Measurements from ENCODE around the gene BAG5.
"Not testable (repeated sequence)": the region's sequence is repeated elsewhere in the genome, so short reads cannot be mapped to it uniquely, and the experiment has no call there.

BAG5 gene

DNA sequence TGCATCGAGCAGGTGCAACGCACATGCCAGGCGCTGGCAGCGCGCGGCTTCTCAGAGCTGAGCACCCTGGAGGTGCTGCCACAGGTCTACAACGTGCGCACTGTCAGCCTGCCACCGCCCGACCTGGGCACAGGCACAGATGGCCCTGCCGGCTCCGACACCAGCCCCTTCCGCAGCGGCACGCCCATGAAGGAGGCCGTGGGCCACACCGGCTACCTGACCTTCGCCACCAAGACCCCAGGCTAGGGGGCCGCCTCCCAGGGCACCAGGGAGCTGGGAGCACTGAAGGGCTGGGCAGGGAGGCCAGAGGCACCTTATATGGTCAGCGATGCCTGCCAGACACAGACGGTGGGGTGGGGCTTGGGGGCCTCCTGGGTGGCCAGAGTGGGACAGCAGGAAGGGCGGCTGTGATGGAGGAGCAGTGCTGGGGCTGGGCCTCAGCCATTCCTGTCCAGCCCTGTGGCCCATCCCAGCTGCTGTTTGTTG, 27.8 kb downstream of the BAG5 start:
- DNase-seq (ENCODE audit: low read depth in 2 of 2) = no peak

DNA sequence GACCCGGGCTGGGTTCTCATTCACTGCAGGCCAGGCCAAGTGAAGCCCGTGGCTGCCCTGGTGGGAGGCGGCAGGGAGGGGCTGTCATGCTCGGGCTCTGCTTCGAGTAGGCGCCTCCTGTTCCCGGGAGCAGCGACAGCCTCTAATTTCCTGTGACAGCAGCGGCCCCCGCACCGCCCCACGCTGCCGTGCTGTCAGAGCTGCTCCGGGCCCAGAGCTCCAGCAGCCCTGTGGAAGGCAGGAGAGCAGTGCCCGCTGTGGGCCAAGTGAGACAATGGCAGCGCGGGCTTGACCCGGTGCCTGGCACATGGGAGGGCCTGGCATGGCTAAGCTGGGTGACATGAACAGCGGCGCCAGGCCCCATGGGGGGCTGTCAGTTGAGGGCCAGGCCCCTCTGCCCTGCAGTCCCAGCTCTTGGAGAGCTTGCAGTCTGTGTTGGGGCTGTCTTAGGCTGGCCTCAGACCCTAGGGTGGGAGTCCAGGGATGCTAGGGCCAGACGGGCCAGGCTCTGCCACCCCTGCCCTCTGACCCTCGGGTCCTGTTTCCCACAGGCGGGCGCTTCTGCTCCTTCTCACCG, 28.4 kb downstream of the BAG5 start:
- no peak for DNase-seq (ENCODE audit: low read depth in 2 of 2)

DNA sequence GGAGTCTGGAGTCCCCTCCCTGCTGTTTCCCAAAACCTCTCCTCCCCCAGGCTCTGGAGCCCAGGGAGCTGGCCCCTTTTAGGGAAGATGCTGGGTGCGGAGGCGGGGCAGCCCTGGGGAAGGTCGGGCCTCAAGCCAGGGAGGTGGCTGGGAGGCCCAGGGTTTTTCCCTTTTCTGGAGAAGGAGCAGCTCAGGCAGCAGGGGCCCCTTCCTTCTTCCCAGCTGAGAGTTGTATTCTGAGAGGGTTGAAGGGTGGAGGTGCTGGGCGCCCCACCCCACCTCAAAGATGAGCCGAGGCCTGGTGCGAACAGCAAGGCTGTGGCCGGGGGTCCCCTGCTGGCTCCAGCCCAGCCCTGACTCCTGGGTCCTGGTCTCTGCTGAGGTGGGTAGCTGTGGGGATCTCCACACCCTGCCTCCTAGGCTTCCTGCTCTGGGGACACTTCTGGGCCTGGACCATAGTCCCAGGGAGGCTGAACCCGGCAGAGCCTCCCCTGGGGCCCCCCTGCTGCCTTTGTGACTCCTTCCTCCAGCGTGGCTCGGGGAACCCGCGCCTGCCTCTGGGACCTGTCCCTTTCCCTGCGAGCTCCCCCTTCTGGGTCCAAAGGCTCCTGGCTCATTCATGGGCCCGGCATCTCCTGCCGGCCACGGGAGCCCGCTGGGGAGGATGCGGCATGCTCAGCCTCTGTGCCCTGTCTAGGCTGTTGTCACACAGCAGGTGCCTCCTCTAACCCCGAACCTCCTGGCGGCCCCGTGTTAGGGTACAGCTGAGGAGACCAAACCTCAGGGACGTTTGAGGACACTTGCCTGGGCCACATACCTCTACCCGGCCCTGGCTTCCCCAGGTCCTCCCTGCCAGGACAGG, 29.1 kb downstream of the BAG5 start:
- no peak for DNase-seq (ENCODE audit: low read depth in 2 of 2)

DNA sequence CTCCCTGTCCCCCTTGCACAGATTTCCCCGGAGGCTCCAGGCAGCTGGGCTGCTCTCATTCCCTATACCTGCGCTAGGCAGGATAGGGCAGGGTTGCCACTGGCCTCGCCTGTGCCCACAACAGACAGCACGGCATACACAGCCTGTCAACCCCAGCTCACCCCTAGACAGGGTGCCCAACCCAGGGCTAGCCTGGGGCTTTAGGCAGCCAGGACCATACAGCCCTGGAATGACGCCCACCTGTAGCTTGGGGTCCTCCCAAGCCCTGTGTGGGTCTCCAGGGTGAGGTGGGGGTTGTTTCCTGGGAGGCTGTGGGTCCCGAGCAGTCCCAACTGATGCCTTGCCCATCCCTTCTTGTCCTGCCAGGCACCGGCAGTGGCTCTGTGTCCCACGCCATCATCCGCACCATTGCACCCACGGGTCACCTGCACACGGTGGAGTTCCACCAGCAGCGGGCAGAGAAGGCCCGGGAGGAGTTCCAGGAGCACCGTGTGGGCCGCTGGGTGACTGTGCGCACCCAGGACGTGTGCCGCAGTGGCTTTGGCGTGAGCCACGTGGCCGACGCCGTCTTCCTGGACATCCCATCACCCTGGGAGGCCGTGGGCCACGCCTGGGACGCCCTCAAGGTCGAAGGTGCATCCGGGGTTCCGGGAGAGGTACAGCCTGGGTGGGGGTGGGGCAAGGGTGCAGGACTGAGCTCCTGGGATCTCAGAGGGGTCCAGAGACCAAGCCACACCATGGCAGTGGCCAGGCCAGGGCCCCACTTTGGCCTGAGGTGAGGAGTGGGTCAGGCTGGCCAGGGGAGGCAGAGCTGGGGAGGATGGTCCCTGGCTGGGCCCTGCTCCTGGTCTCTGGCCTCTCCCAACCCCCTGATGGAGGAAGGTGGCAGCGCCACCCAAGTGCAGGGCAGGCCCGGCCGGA, 30.0 kb downstream of the BAG5 start:
- no peak for DNase-seq (ENCODE audit: low read depth in 2 of 2)

DNA sequence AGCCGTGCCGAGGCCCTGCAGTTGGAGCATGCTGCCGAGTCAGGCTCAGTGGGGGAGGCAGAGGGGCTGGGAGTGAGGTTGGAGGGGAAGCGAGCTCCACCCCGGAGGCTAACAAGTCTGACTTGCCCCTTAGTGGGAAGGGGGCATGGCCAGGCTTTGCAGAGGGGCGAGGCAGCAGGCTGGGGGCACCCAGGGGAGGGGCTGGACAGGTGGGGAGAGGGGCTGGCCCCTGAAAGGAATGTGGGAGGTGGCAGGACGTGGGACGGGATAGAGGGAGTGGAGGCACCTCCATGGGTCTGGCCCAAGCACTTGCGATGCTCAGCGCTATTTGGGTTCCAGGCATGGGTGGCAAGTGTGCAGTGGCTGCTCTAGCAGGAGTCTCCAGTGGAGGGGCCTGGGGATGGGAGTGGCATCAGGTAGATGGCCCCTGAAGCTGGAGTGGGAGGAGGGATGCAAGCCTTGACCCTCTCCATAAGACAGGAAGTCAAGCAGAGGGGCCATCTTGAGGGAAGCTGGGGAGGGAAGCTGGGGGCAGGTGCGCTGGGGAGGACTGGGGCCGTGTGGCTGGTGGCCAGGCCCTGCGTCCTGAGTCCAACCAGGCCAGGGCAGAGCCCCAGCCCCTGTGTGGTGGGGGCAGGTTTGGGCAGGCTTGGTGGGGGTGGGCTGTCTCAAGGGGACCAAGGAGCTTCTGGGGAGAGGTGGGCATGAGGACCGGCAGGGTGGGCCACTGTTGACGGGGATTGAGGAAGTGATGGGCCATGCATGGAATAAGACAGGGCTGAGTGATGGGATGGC, 30.8 kb downstream of the BAG5 start:
- DNase-seq (ENCODE audit: low read depth in 2 of 2) = no peak

DNA sequence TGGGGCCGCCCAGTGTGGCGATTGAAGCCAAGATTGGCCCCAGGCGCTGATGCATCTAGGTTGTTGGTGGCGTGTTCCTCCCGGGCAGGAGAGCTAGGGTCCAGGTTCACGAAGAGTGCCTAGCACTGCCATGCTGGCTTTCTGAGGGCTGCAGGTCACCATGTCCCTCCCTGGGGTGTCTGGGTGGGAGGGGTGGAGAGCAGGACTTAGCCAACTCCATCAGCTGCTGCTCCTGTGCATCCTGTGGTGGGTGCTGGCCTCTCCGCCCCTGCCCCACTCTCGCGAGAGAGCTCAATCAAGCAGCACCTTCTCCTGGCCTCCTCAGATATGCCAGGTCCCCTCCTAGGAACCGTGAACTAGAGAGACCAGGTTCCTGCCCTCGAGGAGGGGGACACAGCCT, 31.6 kb downstream of the BAG5 start:
- no peak for DNase-seq (ENCODE audit: low read depth in 2 of 2)

DNA sequence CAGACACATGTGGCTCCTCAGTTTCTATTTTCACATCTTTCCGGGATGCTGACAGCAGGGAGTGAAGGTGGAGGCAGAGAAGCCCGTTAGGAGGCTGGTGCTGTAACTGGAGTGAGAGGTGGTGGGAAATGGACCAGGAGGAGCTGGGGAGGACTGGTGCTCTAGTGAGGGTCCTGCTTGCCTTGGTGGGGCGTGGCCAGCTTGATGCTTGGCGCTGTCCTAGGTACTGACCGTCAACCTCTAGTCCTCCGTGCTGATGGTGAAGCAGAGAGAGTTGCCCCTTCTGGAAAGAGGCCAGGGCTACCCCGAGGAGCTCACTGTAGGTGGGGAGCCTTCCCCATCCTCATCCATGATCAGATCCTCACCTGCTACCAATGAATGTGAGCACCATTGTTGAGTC, 32.1 kb downstream of the BAG5 start:
- no peak for DNase-seq (ENCODE audit: low read depth in 2 of 2)

DNA sequence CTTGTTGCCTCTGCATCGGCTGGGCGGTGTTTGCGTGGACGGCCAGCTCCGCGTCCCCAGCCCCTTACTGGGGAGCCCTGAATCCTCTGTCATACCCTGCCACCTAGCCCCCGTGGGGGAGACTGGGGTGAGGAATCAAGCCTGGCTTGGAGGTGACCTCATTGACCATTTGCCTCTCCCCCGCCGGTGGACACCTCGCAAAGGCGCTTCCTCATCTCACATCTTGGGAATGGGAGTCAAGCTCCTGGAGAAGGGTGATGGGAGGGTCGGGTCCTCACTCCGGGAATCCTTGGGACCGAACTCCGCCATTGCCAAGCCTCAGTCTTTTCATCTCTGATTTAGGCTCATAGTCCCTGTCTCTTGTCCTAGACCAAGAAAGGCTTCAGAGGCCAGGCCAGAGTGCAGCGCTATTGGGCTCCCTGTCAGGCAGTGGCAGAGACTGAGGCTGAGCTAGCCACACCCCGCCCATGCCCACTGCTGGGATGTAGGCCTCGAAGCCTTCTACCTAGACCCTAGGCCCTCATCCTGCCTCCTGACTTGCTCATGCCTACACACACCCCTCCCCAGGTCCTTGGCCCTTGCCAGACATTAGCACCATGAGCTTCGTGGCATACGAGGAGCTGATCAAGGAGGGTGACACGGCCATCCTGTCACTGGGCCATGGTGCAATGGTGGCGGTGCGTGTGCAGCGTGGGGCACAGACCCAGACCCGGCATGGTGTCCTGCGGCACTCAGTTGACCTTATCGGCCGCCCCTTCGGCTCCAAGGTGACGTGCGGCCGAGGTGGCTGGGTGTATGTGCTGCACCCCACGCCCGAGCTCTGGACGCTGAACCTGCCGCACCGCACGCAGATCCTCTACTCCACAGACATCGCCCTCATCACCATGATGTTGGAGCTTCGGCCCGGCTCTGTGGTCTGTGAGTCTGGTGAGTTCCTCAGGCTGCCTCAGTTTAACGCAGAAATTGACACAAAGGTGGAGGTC, 32.8 kb downstream of the BAG5 start:
- no peak for DNase-seq (ENCODE audit: low read depth in 2 of 2)

DNA sequence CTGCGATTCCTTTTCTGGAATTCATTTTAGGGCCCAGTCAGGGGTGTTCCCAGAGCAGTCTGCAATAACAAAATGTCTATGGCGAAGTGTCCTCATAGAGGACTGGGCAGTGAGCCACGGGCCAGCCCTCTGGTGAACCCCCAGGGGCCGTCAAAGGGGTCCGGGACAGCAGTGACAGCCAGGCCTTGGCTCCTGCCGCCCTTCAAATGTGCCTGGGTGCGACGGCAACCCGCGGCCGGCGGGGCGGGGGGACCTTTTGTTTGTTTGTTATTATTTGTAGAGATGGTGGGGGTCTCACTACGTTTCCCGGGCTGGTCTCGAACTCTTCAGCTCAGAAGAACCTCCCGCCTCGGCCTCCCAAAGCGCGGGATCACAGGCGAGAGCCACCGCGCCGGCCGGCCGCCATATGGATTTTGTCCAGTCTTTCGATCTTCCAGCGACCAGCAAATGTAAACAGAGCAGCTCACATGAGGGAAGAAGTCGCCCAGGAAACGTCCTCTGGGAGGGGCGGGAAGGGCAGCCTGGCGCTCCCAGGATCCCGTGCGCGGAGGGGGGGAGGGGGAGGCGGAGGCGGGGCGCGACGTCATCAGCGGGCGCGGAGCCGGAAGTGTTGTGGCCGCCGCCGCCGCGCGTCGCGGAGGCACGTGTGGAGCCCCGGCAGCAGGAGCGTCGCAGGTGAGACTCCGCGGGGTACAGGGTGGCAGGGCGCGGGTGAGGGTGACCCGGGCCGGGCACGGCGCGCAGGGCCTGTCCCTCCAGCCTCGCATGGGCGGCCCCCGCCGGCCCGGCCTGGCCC, 33.7 kb downstream of the BAG5 start, which contains the start of gene TRMT61A:
Gene TRMT61A, plus strand, starts transcription at position 610 of the 796 bp plus-strand sequence. CDS start 783 bp downstream, outside the sequence.
- DNase-seq (ENCODE audit: low read depth in 2 of 2) = peak; percentile 69 to 73

DNA sequence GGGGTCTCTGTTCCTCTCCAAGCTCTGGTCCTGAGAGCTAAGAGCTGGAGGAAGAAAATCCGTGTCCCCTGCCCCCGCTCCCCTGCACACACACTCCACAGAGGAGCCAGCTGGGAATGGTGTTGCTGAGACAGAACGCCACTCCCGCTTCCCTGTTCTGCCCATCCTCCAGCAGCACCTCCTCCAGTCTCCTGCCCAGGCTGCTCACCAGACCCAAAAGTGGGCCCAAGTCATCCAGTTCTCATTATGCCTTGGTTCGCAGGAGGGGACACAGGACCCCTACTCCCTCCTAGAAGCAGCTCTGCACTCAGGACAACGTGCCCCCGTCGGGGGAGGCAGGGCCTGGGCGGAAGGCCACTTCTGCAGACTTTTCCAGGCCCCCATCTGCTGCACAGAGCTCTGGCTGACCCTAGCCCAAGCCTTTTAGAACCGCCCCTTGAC, 34.3 kb downstream of the BAG5 start:
- no peak for DNase-seq (ENCODE audit: low read depth in 2 of 2)

DNA sequence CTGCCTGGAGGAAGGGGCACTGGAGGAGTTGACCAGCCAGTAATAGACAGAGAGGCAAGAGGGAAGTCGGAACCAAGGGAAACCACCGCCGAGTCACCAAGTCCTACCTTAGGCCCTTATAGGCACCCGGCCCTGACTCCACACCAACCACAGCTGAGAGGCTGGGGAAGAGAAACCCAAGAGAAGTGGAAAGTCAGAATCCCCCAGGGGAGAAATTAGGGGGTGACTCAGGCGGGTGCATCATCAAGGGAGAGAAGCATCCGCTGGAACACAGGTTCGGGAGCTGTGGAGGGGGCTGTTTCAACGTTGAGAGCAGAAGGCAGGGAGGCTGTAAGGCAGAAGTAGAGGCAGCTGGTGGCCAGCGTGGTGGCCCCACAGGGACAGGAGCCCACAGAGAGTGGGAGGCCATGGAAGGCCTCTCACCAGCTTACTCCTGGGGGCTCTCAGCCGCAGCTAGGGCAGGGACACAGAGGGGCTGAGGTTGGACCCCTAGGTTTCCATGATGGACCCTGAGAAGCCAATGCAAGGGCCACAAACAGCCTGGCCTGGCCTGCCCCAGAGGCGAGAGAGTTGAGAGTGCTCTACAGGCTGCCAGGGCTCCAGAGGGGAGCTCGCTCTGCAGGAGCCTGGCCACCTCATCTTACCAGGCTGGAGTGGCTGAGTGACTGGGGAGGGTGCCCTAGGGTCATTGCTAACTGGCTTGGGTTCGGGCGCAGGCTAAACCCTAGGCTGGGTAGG, 34.9 kb downstream of the BAG5 start:
- peak in 1 of 2 experiments; percentile 20 for DNase-seq (ENCODE audit: low read depth in 2 of 2)

DNA sequence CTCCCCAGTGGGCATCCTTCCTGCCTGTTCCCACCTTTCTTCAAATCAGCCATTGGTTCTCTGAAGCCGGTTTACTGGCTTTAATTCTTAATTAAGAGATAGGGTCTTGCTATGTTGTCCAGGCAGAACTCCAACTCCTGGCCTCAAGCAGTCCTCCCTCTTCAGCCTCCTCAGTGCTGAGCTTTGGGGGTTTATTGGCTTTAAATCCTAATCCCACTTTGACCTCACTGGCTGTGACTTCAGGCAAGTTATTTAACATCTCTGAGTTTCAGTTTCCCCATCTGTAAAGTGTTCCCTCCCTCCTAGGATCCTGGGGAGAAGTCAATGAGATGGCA, 35.6 kb downstream of the BAG5 start:
- no peak for DNase-seq (ENCODE audit: low read depth in 2 of 2)

DNA sequence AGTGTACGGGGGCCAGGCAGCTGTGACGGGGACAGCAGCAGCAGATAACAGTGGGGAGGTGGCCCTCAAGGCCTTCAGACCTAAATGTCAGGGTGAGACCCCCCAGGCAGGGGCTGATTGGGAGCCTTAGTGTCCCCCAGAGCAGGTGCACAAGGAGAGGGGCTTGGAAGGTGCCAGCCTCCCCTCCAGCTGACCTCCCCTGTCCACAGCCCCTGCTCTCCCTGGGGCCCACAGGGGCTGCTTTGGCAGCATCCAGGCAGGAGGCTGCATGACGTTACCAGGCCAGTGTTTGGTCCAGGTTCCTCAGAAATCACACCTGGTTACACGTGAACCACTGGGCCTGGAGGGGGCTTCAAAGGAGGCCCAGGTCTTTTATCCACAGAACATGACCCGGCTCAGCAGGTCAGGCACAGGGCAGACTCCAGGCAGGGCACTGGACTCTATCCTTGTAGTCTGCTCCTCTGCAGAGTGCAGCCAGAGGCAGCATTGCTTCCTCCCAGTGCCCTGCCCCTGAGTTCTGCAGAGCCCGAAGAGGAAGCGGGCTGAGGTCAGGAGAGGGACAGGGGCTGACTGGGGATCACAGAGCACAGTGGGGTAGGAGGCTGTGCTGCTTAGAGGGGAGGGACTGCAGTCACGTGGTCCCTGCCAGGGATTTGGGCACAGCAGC, 36.1 kb downstream of the BAG5 start:
- DNase-seq (ENCODE audit: low read depth in 2 of 2) = no peak

DNA sequence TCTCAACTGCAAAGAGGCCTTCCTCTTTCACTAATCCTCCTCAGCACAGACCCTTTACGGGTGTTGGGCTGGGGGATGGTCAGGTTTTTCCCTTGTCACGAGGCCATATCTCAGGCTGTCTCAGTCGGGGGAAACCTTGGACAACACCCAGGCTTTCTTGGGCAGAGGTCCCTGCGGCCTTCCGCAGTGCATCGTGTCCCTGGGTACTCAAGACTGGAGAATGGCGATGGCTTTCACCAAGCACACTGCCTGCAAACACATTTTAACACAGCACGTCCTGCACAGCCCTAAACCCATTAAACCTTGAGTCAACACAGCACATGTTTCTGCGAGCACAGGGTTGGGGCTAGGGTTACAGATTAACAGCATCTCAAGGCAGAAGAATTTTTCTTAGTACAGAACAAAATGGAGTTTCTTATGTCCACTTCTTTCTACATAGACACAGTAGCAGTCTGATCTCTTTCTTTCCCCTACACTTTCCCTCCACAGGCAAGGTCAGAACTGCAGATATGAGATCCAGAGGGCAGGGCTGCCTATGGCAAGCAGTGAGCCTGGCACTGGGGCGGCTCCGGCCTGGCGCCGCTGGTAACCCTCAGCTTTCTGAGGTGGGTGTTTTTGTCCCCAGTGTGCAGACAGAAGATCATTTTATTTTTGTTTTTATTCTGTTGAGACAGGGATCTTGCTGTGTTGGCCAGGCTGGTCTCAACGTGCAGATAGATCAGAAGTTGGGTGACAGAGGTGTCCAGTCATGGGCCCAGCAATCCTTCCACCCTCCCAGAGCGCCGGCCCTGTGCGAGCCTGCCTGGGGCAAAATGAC, 36.8 kb downstream of the BAG5 start:
- not testable (repeated sequence) for DNase-seq (ENCODE audit: low read depth in 2 of 2)

DNA sequence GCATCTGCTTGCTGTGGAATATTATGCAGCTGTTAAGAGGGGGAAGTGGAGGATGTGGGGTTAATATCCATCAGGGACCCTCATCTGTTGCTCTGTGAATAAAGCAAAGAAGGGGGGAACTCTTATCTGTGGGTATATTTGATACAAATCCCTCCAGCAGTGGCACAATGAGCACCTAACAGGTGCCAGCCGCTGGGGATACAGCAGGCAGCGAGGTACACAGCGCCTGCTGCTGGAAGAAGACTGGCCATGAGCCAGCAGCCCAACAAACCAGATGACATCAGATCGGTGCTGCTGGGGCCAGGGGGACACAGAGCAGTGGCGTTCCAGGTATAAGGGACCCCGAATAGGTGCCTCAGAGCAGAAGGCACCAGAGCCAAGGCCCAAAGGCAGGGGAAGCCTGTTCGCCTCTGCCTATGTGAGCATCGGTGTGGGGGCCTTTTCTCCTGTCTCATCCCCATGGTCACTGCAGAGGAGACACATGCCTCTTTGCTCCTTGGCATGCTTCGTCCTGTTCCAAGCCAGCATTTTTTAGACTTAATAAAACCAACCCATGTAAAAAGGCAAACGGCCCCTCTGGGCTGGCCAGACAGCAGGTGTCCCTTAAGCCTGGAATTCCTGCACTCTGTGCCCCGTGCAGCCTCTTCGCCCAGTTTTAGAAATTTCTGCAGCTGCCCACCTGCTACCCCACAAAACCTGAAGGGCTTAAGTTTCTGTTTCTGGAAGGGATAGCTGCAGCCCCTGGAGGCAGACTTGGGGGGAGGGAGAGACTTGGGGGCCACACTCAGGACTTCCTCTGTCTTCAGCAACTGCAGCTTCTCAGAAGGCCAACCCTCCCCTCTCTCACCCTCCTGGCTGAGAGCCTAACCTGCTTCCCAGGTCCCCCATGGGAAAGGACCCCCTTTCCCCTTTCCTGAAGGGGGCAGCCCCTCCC, 38.2 kb downstream of the BAG5 start:
- no peak for DNase-seq (ENCODE audit: low read depth in 2 of 2)

DNA sequence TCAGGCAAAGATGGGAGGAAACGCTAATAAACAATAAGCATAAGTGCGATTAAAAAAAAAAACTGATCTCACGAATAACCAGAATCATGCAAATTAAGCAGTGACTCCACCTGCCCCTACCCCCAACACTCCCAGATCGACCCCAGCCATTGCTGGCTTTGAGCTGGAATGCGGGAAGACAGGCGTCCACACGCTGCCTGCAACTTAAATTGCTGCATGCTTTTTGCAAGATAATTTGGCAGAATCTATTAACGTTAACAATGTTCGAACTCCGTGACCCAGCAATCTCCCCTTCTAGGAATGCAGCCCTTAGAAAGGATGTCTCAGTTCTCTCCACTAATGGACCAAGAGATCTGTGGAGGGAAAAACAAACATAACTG, 38.9 kb downstream of the BAG5 start:
- no peak for DNase-seq (ENCODE audit: low read depth in 2 of 2)
